GM15510 (cell line): ENCODE results near the gene INIP.

Experiments used
- POLR2A ChIP-seq: IDR thresholded peaks from 3 replicates; pipeline ENCODE4 v1.6.1; 2011; ENCODE audit warnings: borderline replicate concordance; ENCODE audit not compliant: insufficient read length; ENCODE audit errors: extremely low read depth

The INIP gene, protein sequence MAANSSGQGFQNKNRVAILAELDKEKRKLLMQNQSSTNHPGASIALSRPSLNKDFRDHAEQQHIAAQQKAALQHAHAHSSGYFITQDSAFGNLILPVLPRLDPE

DNA sequence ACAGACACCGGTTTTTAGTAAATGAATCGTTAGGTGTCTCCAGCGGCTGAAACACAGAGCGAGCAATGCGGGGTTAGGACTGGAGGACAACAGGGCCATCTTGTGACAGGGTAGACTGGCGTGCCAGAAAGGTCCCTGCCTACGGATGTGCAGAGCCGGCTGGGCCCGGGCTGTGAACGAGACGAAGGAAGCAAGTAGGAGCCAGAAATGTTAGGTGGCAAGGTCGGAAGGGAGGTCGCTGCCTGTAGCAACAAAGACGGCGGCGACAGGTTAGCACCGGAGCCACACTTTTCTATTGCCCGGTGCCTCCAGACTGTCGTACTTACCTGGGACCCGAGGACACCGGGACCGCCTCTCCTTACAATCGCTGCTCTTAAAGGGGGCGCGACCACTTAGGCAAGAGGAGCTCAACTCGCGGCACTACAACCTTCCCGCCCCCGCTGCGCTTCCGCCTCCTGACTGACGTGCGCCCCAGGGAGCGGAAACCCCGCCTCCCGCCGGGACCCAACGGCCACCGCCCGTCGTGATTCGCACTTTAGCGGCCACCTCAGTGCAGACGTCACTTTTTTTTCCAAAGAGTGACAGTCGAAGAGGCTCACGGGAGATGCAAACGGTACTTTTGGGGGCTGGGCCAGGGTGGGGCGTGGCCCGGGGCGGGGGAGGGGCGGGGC lies at the start of gene INIP:
Gene INIP (minus strand): TSS at position 457 of the 671 bp plus-strand sequence. CDS start 1,632 bp downstream, outside the sequence.
- TF ChIP-seq POLR2A, result peak; percentile 76

DNA sequence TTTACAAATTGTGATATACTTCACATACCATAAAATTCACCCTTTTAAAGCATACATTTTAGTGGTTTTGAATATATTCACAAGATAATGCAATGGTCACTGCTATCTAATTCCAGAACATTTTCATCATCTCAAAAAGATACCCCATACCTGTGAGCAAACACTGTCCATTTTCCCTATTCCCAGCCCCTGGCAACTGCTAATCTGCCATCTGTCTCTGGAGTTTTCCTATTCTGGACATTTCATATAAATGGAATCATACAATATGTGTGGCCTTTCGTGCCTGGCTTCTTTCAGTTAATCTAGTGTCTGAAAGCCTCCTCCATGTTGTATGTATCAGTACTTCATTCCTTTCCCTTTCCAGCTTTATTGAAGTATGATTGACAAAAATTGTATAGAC lies 47.4 kb upstream of the INIP start:
- no peak for TF ChIP-seq POLR2A

DNA sequence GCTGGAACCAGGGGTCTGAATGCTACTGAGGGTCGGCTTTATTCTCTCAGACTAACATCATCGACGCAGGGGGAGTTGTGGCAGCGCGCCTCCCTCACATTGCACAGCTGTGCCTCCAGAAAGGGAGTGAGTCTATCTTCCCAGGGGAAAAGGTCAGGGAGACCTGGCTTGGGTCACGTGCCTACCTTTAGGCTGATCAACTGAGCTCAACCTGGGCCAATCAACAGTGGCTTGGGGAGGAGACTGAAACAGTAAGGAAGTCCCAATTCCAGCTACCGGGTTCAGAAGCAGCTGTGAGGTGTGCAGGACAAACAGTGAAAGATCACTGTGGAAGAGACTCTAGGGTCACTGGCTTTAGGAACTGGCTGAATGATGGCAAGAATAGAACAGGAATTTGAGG lies 46.9 kb upstream of the INIP start:
- no peak for TF ChIP-seq POLR2A

DNA sequence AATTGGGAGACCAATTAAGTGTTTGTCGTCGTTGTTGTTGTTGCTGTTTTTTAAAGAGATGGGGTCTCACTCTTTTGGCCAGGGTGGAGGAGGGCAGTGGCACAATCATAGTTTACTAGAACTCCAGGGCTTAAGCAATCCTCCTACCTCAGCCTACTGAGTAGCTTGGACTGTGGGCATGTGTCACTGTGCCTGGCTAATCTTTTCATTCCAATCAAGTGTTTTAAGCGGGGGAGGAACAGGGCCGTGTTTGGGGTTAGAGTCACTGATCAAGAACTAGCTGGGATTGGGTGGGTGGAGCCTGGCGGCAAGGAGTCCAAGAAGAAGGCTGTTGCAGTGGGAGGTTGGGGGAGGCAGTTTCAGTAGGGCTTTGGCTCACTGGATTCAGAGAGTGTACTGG lies 46.4 kb upstream of the INIP start:
- TF ChIP-seq POLR2A, result no peak

DNA sequence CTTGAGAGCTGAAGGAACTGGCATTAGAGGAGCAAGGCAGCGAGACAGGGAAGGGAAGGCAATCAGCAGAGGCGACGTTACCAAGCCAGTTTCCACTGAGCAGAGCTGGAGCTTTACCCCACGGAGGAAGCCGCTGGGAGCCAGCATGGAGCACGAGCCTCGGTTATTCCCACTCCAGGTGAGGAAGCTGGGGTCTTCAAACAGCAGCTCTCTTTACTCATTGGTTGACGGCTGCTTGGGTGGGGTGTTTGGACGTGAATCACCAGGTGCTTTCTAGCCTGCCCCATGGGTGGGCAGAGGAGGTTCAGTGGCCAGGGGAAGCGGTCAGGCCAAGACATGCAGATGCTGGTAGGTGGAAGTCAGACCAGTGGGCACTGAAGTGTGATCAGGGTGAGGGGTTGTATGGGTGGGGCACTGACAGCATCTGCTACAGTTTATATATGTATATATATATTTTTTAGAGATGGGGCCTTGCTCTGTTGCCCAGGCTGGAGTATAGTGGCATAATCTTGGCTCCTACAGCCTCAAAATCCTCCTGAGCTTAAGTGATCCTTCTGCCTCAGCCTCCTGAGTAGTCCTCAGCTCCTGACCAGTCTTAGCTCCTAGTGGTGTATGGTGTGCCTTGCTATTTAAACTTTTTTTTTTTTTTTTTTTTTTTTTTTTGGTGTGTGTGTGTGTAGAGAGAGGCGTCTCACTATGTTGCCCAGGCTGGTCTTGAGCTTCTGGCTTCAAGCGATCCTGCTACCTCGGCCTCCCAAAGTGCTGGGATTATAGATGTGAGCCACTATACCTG lies 45.0 kb upstream of the INIP start:
- no peak for TF ChIP-seq POLR2A

DNA sequence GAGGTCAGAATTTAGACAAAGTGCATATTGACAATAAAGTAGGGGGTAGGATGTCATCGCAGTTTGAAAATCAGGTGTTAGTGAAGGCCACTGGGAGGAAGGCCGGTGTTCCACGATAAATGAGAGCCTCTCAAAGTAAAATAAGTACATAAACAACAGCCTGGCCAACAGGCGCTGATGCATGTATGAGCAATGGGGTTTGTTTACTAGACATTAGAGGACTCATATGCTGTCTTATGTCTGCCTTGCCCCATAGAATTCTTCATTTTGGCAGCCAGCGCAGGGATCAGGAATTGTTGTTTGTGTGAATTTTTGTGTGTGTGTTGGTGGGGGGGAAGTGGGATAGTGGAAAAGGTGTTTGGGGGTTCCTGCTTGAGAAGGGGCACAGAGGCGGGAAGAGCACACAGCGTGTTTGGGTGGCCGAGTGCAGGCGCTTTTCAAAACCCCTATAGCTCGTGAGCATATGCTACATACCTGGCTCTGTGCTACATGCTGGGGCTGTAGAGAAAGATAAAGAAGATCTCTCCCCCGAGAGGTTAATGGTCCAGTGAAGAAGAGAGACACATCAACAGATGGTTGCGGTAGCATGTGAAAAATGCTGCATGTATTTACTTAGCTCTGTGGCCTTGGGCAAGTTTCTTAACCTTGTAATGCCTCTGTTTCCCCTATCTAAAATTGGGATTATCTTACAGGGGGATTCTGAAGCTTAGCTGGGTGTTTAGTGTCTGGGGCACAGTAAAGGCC lies 44.2 kb upstream of the INIP start:
- TF ChIP-seq POLR2A, result no peak

DNA sequence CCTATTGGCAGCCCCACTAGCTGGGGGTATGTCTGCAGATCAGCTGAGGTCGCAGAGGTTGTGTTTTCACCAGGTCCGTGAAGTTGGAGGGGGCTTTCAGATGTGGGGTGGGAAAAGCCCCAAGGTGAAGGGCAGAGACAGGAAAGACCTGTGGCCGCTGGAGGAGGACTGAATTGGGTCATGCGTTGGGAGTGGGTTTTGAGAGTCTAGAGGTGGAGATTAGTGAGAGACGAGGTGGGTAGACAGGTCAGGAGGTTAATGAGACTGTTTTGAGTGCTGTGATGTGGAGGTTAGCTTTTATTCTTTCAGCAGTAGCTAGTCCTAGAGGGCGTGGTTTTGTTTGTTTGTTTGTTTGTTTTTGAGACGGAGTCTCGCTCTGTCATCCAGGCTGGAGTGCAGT lies 42.9 kb upstream of the INIP start:
- TF ChIP-seq POLR2A, result no peak

DNA sequence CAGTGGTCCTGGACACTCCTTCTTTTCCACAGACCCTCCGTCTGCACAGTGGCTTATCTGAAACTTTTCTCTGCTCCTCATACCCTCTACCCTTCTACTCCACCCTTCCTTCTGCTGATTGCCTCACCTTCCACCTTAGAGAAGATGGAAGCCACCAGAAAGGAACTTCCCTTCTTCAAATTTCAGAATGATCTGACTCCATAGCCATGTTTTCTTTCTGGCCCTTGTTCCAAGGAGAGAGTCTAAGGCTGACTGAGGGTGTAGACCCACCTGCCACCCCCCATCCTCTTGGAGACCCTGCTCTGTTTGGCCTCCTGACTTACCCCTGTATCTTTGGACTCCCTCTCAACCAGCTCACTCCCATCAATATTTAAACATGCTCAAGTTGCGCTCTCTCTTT lies 40.0 kb upstream of the INIP start:
- TF ChIP-seq POLR2A, result no peak

DNA sequence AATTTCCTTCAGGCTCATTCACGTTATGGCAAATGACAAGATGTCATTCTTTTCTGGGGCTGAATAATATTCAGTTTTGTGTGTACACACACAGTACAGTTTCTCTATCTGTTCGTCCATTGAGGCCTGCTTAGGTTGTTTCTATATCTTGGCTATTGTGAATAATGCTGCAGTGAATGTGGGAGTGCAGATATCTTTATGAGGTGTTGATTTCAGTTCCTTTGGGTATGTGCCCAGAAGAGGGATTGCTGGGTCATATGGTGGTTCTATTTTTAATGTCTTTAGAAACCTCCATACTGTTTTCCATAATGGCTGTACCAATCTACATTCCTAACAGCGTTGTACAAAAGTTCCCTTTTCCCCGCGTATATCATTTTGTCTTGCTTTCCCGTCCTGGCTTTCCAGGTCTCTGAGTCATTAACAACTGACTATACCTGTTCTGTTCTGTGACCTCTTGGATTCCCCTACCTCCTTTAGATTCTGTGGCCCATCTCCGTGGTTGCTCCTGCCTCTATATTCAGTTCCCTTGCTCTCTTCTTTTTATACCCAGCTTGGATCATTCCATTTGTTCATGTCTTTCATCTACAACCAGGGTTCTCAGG lies 39.5 kb upstream of the INIP start:
- no peak for TF ChIP-seq POLR2A

DNA sequence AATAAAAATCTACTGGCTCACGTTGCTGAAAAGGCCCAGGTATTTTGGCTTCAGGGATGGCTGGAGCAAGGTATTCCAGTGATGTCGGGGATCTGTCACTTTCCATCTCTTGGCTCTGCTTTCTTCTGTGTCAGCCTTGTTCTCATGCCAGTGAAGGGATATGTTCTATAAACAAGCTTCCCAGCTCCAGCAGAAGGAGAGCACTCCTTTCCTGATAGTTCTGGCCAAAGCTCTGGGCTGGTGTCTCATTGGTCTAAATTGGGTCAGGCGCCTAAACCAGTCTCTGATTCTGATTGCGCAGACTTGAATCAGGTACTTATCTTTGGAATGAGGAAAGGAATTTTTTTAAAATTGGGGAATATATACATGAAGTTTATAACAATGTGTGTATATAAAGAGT lies 37.8 kb upstream of the INIP start:
- TF ChIP-seq POLR2A, result no peak

DNA sequence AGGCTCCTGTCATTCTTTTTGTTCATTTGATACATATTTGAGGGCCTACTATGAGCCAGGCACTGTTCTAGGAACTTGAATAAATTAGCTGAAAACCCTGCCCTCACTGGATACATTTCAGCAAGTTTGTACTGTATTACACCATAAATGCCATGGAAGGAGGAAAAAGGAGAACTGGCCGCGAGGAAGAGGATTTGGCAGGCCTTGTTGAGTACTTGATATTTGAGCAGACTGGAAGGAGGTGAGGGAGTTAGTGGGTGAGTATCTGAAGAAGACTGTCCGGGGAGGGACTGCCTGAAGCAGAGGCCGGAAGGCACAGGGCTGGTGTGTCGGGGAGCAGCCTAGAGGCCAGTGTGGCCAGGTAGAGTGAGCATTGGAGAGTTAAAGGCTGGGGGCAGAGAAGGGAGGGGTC lies 37.1 kb upstream of the INIP start:
- no peak for TF ChIP-seq POLR2A

DNA sequence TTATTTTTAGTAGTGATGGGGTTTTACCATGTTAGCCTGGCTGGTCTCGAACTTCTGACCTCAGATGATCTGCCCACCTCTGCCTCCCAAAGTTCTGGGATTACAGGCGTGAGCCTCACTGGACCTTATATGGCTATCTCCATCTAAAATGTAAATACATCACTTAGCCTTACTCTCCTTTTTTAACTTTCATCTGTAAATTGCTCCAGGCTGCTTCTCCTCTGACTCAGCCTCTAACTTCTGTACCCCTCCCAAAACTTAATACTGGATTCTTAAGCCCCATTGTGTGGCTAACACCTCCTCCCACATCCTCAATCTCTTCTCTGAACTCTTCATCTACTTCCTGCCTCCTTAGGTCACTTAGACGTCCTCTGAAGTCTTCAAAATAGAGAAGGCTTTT lies 36.7 kb upstream of the INIP start:
- TF ChIP-seq POLR2A, result no peak

DNA sequence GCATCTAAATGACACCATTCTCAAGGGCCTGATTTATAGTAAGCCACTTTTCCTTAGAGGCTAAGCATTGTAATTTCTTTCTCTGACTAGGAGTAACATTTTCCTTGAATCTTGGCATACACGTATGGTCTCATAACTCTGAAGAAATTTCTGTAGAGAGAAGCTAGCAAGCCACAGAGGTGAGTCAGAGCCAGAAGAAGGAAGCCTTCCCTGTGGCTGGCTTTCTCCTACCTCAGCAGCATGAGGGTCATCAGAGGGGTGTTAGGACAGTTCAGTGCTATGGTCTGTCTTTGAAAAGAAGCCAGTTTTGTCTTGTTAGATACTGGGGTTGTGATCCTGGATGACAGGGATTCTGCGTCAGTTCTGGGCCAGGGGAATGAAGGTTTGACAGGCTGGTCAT lies 35.8 kb upstream of the INIP start:
- no peak for TF ChIP-seq POLR2A

DNA sequence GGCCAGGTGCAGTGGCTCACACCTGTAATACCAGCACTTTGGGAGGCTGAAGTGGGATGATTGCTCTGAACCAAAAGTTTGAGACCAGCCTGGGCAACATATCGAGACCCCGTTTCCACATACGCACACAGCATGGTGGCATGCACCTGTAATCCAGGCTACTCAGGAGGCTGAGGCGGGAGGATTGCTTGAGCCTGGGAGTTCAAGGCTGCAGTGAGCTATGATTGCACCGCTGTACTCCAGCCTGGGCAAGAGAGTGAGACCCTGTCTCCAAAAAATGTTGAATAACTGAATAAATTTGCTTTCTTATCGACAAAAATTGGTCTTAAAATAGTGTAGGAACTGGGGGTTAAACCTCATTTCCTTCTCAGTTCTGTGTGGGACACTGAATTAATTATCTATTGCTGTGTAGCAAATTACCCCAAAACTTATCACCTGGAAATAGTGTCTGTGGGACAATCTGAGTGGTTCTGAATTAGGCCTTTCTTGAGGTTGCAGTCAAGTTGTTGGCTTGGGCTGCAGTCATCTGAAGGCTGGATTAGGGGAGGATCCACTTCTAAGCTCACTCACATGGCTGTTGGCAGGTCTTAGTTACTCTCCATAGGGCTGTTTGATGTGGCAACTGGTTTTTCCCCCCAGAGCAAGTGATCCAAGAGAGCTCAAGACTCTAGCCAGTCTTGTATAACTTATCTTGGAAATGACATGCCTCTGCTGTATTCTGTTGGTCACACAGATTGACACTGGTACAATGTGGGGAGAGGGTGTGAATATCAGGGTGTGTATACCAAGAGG lies 34.6 kb upstream of the INIP start:
- no peak for TF ChIP-seq POLR2A
